ENCODE measurements around the gene SNX14.

DNA sequence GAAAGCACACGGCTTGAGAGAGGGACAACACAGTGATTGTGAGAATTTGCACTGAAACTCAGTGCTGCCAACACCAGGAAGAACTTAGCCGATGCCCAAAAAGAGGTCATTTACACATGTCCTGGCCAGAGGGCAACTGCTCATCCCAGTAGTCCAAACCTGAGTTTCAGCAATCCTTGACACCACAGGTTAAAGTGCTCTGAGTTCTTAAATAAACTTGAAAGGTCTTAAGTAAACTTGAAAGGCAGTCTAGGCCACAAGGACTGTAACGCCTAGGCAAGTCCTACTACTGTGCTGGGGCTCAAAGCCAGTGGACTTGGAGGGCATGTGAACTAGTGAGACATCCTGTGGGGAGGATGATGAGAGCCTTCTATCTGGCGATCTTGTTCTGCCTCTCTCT is 14.1 kb downstream of the SNX14 start:
- TF ChIP-seq, protein P1, sequence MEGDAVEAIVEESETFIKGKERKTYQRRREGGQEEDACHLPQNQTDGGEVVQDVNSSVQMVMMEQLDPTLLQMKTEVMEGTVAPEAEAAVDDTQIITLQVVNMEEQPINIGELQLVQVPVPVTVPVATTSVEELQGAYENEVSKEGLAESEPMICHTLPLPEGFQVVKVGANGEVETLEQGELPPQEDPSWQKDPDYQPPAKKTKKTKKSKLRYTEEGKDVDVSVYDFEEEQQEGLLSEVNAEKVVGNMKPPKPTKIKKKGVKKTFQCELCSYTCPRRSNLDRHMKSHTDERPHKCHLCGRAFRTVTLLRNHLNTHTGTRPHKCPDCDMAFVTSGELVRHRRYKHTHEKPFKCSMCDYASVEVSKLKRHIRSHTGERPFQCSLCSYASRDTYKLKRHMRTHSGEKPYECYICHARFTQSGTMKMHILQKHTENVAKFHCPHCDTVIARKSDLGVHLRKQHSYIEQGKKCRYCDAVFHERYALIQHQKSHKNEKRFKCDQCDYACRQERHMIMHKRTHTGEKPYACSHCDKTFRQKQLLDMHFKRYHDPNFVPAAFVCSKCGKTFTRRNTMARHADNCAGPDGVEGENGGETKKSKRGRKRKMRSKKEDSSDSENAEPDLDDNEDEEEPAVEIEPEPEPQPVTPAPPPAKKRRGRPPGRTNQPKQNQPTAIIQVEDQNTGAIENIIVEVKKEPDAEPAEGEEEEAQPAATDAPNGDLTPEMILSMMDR (IDR thresholded peaks at IDR 0.05 in 8 of 11, conservative IDR thresholded peaks at IDR 0.05 in 3 of 11), result no peak
- no peak for TF ChIP-seq POLR2A (IDR thresholded peaks at IDR 0.05)
- TF ChIP-seq POLR2AphosphoS5 (IDR thresholded peaks at IDR 0.05), result no peak
